Endothelial cell of umbilical vein (primary cell): ENCODE results near the gene SLC34A1. TPM values are rescaled to one million over a fixed set of nuclear protein-coding genes. Genes with fewer than 3 reads are reported as not detected.

Experiments
- BruUV-seq: library from RNA; stranded (reverse); fragments of 400-500 nt; replicated peaks from 2 replicates; lab custom pipeline; 2021; lab: Mats Ljungman, UMichigan
- CTCF ChIA-PET: fragments of 300-600, 350-600 bp; sonication (Branson Sonifier 250); formaldehyde crosslinking; loops from one replicate; lab custom pipeline; 2021; ENCODE audit warnings: antibody characterized with exemption, inconsistent platforms; lab: Charles Lee
- POLR2A ChIA-PET: fragments of 300-600, 350-600 bp; sonication (Branson Sonifier 250); formaldehyde crosslinking; loops from one replicate; lab custom pipeline; 2021; ENCODE audit warnings: antibody characterized with exemption, inconsistent platforms; lab: Charles Lee
- DNase-seq: peaks from one replicate; pipeline ENCODE4 v3.0.0-alpha.2; 2011; ENCODE audit warnings: low read depth, low spot score
- FAIRE-seq: peaks from 2 replicates; lab custom pipeline; 2011; peaks lifted over from hg19 to GRCh38; lab: Jason Lieb, UNC
- H2AFZ ChIP-seq: 2 replicates; pipeline ENCODE4 v1.6.0; 2012; ENCODE audit warnings: low read depth, low read length, control low read depth, inconsistent platforms
- H3K27ac ChIP-seq: 2 replicates; pipeline ENCODE4 v1.5.1; 2011; ENCODE audit warnings: low read depth, mild to moderate bottlenecking, control low read depth, low read length, moderate library complexity; ENCODE audit not compliant: insufficient read depth
- H3K27me3 ChIP-seq, 2 experiments: 2 replicates each; pipeline versions ENCODE4 v1.6.0 to v1.6.1; 2011; ENCODE audit warnings: low read length in 2 of 2, mixed read lengths in 1 of 2; ENCODE audit not compliant: control insufficient read depth in 2 of 2, insufficient read depth in 2 of 2
- H3K36me3 ChIP-seq, 2 experiments: 2 replicates in 1 of 2; 3 replicates in 1 of 2; pipeline ENCODE4 v1.5.1; 2011; ENCODE audit warnings: low read length in 2 of 2, mild to moderate bottlenecking in 1 of 2, moderate library complexity in 1 of 2; ENCODE audit not compliant: control insufficient read depth in 2 of 2, insufficient read depth in 2 of 2; ENCODE audit errors: extremely low read depth in 1 of 2
- H3K4me1 ChIP-seq: 3 replicates; pipeline ENCODE4 v1.5.1; 2011; ENCODE audit warnings: mild to moderate bottlenecking, low read length; ENCODE audit not compliant: control insufficient read depth, insufficient read depth; ENCODE audit errors: extremely low read depth
- H3K4me2 ChIP-seq: 2 replicates; pipeline ENCODE4 v1.6.1; 2011; ENCODE audit warnings: low read length, control low read depth, mixed read lengths; ENCODE audit not compliant: insufficient read depth
- H3K4me3 ChIP-seq, 3 experiments: fragments of 200-600 bp in 1 of 3; sonication (generic), shearing (Covaris generic) in 1 of 3; replicated peaks in 1 of 3; 2 replicates each; pipeline ENCODE4 v1.5.1; 2011 to 2016; ENCODE audit warnings: control low read depth in 3 of 3, low read length in 3 of 3, mild to moderate bottlenecking in 2 of 3, inconsistent platforms in 1 of 3, low read depth in 1 of 3, moderate library complexity in 1 of 3; ENCODE audit not compliant: insufficient read depth in 1 of 3
- H3K79me2 ChIP-seq: 2 replicates; pipeline ENCODE4 v1.6.0; 2012; ENCODE audit warnings: low read length, inconsistent platforms; ENCODE audit not compliant: control insufficient read depth, insufficient read depth
- H3K9ac ChIP-seq: replicated peaks from 2 replicates; pipeline ENCODE3; 2011; ENCODE audit warnings: low read length, control low read depth; ENCODE audit not compliant: insufficient read depth; ENCODE audit errors: extremely low read depth
- H3K9me1 ChIP-seq: replicated peaks from 3 replicates; pipeline ENCODE4 v1.6.0; 2011; ENCODE audit warnings: mild to moderate bottlenecking, low read length; ENCODE audit not compliant: control insufficient read depth, insufficient read depth; ENCODE audit errors: extremely low read depth
- H3K9me3 ChIP-seq: replicated peaks from 2 replicates; pipeline ENCODE4 v1.5.1; 2012; ENCODE audit warnings: low read length, inconsistent platforms; ENCODE audit not compliant: control insufficient read depth, insufficient read depth
- H4K20me1 ChIP-seq: replicated peaks from 2 replicates; pipeline ENCODE3; 2011; ENCODE audit warnings: mild to moderate bottlenecking, low read length; ENCODE audit not compliant: control insufficient read depth, insufficient read depth; ENCODE audit errors: extremely low read depth
- EZH2 ChIP-seq: IDR thresholded peaks from 2 replicates; pipeline ENCODE4 v1.6.1; 2012; ENCODE audit warnings: borderline replicate concordance, low read depth, mild to moderate bottlenecking, moderate library complexity, low read length, inconsistent platforms; ENCODE audit not compliant: severe bottlenecking
- FOS ChIP-seq: IDR thresholded peaks from 2 replicates; pipeline ENCODE4 v1.6.1; 2011; ENCODE audit warnings: mild to moderate bottlenecking, low read length, moderate library complexity, borderline replicate concordance; ENCODE audit not compliant: insufficient read depth
- GATA2 ChIP-seq: IDR thresholded peaks from 2 replicates; pipeline ENCODE4 v1.7.0; 2011; ENCODE audit warnings: low read depth, mild to moderate bottlenecking, moderate library complexity, mixed read lengths, low read length; ENCODE audit not compliant: insufficient read length, insufficient read depth
- JUN ChIP-seq: IDR thresholded peaks from 2 replicates; pipeline ENCODE4 v1.6.1; 2011; ENCODE audit warnings: borderline replicate concordance, low read depth; ENCODE audit not compliant: insufficient read length, insufficient read depth
- MYC ChIP-seq: IDR thresholded peaks from one replicate; pipeline ENCODE4 v1.6.1; 2011; ENCODE audit warnings: mild to moderate bottlenecking, low read depth, low read length
- POLR2A ChIP-seq: IDR thresholded peaks from 2 replicates; pipeline ENCODE4 v1.6.1; 2012; ENCODE audit warnings: low read depth, mild to moderate bottlenecking, control low read depth, low read length
- POLR2AphosphoS5 ChIP-seq: IDR thresholded peaks from 2 replicates; pipeline ENCODE4 v1.6.1; 2012; ENCODE audit warnings: low read depth, mild to moderate bottlenecking, control low read depth, low read length, moderate library complexity; ENCODE audit not compliant: insufficient read depth
- dilution Hi-C: fragments of 300-500 bp; cut with MboI; formaldehyde crosslinking; loops from one replicate; pipeline ENCODE4 v1.15.0; 2019; ENCODE audit warnings: low sequenced_read_pairs; ENCODE audit not compliant: extremely low pct_ligation_motif_present
- intact Hi-C: fragments of 100-400 bp; cut with micrococcal nuclease; formaldehyde crosslinking; loops from one replicate; pipeline ENCODE4 v1.10.0; 2022
- polyA plus RNA-seq, 4 experiments: library from polyadenylated mRNA; depleted of rRNA in 3 of 4; stranded (reverse) in 3 of 4; unstranded in 1 of 4; fragments of >200 nt; gene quantifications; 2 replicates each; pipeline versions ENCODE4 v1.2.1 to v1.2.3, GENCODE V29; 2011 to 2012; ENCODE audit warnings: missing spikeins in 1 of 4
- total RNA-seq: library from RNA; stranded (reverse); gene quantifications from 2 replicates; pipeline ENCODE4 v1.2.3, GENCODE V29; 2021
- TF ChIP-seq, protein P1 (sequence below): IDR thresholded peaks from 2 replicates; pipeline ENCODE4 v1.6.1; 2011; ENCODE audit not compliant: insufficient read depth, insufficient read length
- TF ChIP-seq, protein P2 (sequence below), 2 donors: IDR thresholded peaks; 1 replicate in 1 of 2; 2 replicates in 1 of 2; pipeline ENCODE4 v1.5.1; 2011; ENCODE audit warnings: low read length in 2 of 2, mild to moderate bottlenecking in 2 of 2, moderate library complexity in 2 of 2, control low read depth in 1 of 2, inconsistent platforms in 1 of 2, low read depth in 1 of 2; ENCODE audit not compliant: insufficient read depth in 1 of 2; ENCODE audit errors: extremely low read depth in 1 of 2

SLC34A1 gene
- total and polyA plus RNA-seq, 2 donors (not counting 3 experiments of a cell fraction or from before 2014, with no cell fraction given): not detected

DNA sequence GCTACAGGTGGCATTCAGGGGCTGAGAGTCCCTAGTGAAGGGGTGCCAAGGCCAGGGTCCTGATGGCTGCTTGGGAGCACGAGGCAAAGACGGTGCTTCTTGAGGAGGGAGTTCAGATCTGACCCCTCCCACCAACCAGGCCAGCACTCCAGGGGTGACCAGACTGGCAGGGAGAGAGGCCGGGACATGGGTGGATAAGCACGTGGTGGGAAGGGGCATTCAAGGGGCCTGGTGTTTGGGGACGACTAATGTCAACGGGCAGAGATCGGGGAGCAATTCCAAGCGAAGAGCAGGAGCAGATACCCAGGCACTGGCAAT lies 22.0 kb upstream of the SLC34A1 start:
- Histone ChIP-seq H3K4me2 (no peak overlapping the region), H3K27ac (no peak overlapping the region), H3K4me3 (no peak overlapping the region), H2AFZ (no peak overlapping the region), H3K9me1 (no peaks in the 10 kb centered on the region), H3K4me1 (peaks cover 26% of the 10 kb centered on the region), H3K27me3 (no peaks in the 10 kb centered on the region), H3K9me3 (no peaks in the 10 kb centered on the region), H4K20me1 (no peaks in the 10 kb centered on the region), H3K36me3 (no peaks in the 10 kb centered on the region), H3K9ac (no peak overlapping the region), H3K79me2 (no peaks in the 10 kb centered on the region)
- no peak for FAIRE-seq
- no TSS peak for BruUV-seq
- ChIA-PET CTCF (interaction anchor here (1.0 to 1.8 kb wide), 3 partner anchors 11 to 250 kb away, joined by 3 to 9 read pairs (median 3); partner anchors contain the start of gene LMAN2), POLR2A (no interaction called here)
- DNase-seq: no peak
- TF ChIP-seq GATA2 (no peak), POLR2A (no peak), EZH2 (no peak), MYC (no peak), JUN (no peak), FOS (no peak), POLR2AphosphoS5 (no peak)
- TF ChIP-seq, protein P1, sequence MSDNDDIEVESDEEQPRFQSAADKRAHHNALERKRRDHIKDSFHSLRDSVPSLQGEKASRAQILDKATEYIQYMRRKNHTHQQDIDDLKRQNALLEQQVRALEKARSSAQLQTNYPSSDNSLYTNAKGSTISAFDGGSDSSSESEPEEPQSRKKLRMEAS: no peak
- TF ChIP-seq, protein P2, sequence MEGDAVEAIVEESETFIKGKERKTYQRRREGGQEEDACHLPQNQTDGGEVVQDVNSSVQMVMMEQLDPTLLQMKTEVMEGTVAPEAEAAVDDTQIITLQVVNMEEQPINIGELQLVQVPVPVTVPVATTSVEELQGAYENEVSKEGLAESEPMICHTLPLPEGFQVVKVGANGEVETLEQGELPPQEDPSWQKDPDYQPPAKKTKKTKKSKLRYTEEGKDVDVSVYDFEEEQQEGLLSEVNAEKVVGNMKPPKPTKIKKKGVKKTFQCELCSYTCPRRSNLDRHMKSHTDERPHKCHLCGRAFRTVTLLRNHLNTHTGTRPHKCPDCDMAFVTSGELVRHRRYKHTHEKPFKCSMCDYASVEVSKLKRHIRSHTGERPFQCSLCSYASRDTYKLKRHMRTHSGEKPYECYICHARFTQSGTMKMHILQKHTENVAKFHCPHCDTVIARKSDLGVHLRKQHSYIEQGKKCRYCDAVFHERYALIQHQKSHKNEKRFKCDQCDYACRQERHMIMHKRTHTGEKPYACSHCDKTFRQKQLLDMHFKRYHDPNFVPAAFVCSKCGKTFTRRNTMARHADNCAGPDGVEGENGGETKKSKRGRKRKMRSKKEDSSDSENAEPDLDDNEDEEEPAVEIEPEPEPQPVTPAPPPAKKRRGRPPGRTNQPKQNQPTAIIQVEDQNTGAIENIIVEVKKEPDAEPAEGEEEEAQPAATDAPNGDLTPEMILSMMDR (IDR thresholded peaks at IDR 0.05; ENCODE audit: extremely low read depth in 1 of 2, insufficient read depth in 1 of 2, low read depth in 1 of 2, low read length in 2 of 2): no peak
- intact Hi-C loops: no loop called here
- dilution Hi-C loops: loop anchor here (5.0 kb wide), 1 partner anchor 40 kb away; no protein-coding TSS in a partner anchor
